Measurements from ENCODE around the gene CYP2A7.
"Not testable (repeated sequence)": the region's sequence is repeated elsewhere in the genome, so short reads cannot be mapped to it uniquely, and the experiment has no call there.

- TF ChIP-seq EP300, CTCF (IDR thresholded peaks at IDR 0.05): not testable (repeated sequence)
These were observed 17.9 kb upstream of the CYP2A7 start for GRCh38 chr19:40899964-40900363.
